ENCODE data around the gene UBXN4. TPM values are rescaled to one million over a fixed set of nuclear protein-coding genes. Genes with fewer than 3 reads are reported as not detected.

The UBXN4 gene
- polyA plus RNA-seq, 1 of the 3 experiments (the other 2 are of a cell fraction): 32.7 TPM

DNA sequence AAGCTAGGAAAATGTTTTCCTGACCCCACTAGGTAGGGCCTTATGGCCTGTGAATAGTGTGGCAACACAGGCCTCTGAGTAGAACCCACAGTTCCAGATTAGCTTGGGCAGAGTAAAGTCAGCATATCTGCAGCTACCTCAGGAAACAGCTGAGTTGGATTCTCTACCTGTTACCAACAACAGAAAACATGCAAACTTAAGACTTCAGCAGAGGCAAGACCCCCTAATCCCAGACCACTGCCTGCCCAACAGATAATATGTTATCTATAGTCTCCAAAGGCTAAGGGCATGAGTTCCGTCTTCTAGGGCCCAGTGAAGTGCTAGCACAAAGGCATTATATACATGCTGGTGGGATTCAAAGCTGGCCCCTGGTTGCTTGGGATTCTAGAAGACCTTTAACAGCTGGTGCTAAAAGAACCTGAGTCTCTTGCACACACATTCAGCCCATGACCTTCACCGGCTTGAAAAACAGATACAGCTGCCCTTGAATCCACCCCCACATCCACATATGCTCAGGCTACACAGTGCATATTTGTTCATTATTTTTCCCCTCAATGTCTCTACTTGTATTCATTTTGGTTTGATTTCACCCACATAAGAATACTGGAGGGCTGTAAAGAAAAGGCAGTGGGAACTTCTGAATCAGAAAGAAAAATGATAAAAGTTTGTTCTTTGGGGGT lies 13.5 kb upstream of the UBXN4 start:
- no peak for DNase-seq
- Histone ChIP-seq H3K9ac (no peak overlapping the region), H4K20me1 (ENCODE audit: insufficient read depth) (no peaks in the 10 kb centered on the region), H3K4me1 (ENCODE audit: control insufficient read depth in 1 of 2, insufficient read depth in 2 of 2, low read depth in 1 of 2, low read length in 1 of 2) (no peaks in the 10 kb centered on the region; a peak in 1 of 4 replicates), H3K79me2 (ENCODE audit: insufficient read depth) (no peaks in the 10 kb centered on the region), H3K4me2 (no peak overlapping the region), H3K27me3 (ENCODE audit: insufficient read depth) (no peaks in the 10 kb centered on the region), H3K9me3 (no peaks in the 10 kb centered on the region), H2AFZ (ENCODE audit: low read depth) (no peak overlapping the region), H3K4me3 (ENCODE audit: low read depth in 2 of 2, low read length in 1 of 2) (no peak overlapping the region), H3F3A (replicated peaks; ENCODE audit: insufficient read depth) (peaks cover 13% of the 10 kb centered on the region), H3K36me3 (replicated peaks in 1 of 2; ENCODE audit: control insufficient read depth in 1 of 2, insufficient read depth in 2 of 2, low read length in 1 of 2) (peaks cover 0 to 13% of the 10 kb centered on the region in 2 experiments), H3K27ac (ENCODE audit: low read depth in 2 of 2, low read length in 1 of 2) (no peak overlapping the region), H3K9me2 (no peaks in the 10 kb centered on the region)
- ChIA-PET POLR2A (no interaction called here), CTCF (interaction anchor here (1.3 to 2.1 kb wide), 3 partner anchors 19 to 739 kb away, joined by 7 to 8 read pairs (median 8); no protein-coding TSS in a partner anchor)
- 88% methylated on average over 2 of the region's 2 CpGs for WGBS (ENCODE audit: low lambda C conversion rate)
- TF ChIP-seq, protein P1, sequence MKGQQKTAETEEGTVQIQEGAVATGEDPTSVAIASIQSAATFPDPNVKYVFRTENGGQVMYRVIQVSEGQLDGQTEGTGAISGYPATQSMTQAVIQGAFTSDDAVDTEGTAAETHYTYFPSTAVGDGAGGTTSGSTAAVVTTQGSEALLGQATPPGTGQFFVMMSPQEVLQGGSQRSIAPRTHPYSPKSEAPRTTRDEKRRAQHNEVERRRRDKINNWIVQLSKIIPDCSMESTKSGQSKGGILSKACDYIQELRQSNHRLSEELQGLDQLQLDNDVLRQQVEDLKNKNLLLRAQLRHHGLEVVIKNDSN (IDR thresholded peaks at IDR 0.05; ENCODE audit: borderline replicate concordance, low read depth): no peak
- TF ChIP-seq, protein P2, sequence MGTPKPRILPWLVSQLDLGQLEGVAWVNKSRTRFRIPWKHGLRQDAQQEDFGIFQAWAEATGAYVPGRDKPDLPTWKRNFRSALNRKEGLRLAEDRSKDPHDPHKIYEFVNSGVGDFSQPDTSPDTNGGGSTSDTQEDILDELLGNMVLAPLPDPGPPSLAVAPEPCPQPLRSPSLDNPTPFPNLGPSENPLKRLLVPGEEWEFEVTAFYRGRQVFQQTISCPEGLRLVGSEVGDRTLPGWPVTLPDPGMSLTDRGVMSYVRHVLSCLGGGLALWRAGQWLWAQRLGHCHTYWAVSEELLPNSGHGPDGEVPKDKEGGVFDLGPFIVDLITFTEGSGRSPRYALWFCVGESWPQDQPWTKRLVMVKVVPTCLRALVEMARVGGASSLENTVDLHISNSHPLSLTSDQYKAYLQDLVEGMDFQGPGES (IDR thresholded peaks at IDR 0.05; ENCODE audit: low read depth, low read length): no peak
- TF ChIP-seq, protein P3, sequence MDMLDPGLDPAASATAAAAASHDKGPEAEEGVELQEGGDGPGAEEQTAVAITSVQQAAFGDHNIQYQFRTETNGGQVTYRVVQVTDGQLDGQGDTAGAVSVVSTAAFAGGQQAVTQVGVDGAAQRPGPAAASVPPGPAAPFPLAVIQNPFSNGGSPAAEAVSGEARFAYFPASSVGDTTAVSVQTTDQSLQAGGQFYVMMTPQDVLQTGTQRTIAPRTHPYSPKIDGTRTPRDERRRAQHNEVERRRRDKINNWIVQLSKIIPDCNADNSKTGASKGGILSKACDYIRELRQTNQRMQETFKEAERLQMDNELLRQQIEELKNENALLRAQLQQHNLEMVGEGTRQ (IDR thresholded peaks at IDR 0.05; ENCODE audit: borderline replicate concordance, low read depth, low read length): no peak
- no peak for TF ChIP-seq FOSL2 (IDR thresholded peaks at IDR 0.05; ENCODE audit: borderline replicate concordance, low read depth)
- no peak for TF ChIP-seq EP300 (IDR thresholded peaks at IDR 0.05; ENCODE audit: borderline replicate concordance in 1 of 2, low read depth in 1 of 2, low read length in 1 of 2)
- no peak for TF ChIP-seq ELF1 (IDR thresholded peaks at IDR 0.05)
- TF ChIP-seq FOXM1 (IDR thresholded peaks at IDR 0.05; ENCODE audit: low read depth): no peak
- TF ChIP-seq TAF1 (IDR thresholded peaks at IDR 0.05; ENCODE audit: borderline replicate concordance, low read depth, low read length): no peak
- TF ChIP-seq, protein P4, sequence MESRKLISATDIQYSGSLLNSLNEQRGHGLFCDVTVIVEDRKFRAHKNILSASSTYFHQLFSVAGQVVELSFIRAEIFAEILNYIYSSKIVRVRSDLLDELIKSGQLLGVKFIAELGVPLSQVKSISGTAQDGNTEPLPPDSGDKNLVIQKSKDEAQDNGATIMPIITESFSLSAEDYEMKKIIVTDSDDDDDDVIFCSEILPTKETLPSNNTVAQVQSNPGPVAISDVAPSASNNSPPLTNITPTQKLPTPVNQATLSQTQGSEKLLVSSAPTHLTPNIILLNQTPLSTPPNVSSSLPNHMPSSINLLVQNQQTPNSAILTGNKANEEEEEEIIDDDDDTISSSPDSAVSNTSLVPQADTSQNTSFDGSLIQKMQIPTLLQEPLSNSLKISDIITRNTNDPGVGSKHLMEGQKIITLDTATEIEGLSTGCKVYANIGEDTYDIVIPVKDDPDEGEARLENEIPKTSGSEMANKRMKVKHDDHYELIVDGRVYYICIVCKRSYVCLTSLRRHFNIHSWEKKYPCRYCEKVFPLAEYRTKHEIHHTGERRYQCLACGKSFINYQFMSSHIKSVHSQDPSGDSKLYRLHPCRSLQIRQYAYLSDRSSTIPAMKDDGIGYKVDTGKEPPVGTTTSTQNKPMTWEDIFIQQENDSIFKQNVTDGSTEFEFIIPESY (IDR thresholded peaks at IDR 0.05; ENCODE audit: borderline replicate concordance, low read depth): no peak
- TF ChIP-seq, protein P5, sequence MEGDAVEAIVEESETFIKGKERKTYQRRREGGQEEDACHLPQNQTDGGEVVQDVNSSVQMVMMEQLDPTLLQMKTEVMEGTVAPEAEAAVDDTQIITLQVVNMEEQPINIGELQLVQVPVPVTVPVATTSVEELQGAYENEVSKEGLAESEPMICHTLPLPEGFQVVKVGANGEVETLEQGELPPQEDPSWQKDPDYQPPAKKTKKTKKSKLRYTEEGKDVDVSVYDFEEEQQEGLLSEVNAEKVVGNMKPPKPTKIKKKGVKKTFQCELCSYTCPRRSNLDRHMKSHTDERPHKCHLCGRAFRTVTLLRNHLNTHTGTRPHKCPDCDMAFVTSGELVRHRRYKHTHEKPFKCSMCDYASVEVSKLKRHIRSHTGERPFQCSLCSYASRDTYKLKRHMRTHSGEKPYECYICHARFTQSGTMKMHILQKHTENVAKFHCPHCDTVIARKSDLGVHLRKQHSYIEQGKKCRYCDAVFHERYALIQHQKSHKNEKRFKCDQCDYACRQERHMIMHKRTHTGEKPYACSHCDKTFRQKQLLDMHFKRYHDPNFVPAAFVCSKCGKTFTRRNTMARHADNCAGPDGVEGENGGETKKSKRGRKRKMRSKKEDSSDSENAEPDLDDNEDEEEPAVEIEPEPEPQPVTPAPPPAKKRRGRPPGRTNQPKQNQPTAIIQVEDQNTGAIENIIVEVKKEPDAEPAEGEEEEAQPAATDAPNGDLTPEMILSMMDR (IDR thresholded peaks at IDR 0.05): no peak
- no peak for TF ChIP-seq GABPA (IDR thresholded peaks at IDR 0.05; ENCODE audit: low read depth)
- no peak for TF ChIP-seq RFX5 (IDR thresholded peaks at IDR 0.05; ENCODE audit: low read length)
- TF ChIP-seq, protein P6, sequence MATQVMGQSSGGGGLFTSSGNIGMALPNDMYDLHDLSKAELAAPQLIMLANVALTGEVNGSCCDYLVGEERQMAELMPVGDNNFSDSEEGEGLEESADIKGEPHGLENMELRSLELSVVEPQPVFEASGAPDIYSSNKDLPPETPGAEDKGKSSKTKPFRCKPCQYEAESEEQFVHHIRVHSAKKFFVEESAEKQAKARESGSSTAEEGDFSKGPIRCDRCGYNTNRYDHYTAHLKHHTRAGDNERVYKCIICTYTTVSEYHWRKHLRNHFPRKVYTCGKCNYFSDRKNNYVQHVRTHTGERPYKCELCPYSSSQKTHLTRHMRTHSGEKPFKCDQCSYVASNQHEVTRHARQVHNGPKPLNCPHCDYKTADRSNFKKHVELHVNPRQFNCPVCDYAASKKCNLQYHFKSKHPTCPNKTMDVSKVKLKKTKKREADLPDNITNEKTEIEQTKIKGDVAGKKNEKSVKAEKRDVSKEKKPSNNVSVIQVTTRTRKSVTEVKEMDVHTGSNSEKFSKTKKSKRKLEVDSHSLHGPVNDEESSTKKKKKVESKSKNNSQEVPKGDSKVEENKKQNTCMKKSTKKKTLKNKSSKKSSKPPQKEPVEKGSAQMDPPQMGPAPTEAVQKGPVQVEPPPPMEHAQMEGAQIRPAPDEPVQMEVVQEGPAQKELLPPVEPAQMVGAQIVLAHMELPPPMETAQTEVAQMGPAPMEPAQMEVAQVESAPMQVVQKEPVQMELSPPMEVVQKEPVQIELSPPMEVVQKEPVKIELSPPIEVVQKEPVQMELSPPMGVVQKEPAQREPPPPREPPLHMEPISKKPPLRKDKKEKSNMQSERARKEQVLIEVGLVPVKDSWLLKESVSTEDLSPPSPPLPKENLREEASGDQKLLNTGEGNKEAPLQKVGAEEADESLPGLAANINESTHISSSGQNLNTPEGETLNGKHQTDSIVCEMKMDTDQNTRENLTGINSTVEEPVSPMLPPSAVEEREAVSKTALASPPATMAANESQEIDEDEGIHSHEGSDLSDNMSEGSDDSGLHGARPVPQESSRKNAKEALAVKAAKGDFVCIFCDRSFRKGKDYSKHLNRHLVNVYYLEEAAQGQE (IDR thresholded peaks at IDR 0.05; ENCODE audit: low read depth, low read length): no peak
- no peak for TF ChIP-seq POLR2AphosphoS5 (IDR thresholded peaks at IDR 0.05; ENCODE audit: low read depth, low read length)
- TF ChIP-seq MXI1 (IDR thresholded peaks at IDR 0.05; ENCODE audit: low read depth, low read length): no peak
- no peak for TF ChIP-seq YY1 (IDR thresholded peaks at IDR 0.05; ENCODE audit: low read depth)
- TF ChIP-seq NFIC (IDR thresholded peaks at IDR 0.05; ENCODE audit: borderline replicate concordance): no peak
- TF ChIP-seq CHD2 (IDR thresholded peaks at IDR 0.05; ENCODE audit: low read length, partially characterized antibody): no peak
- no peak for TF ChIP-seq RAD21 (IDR thresholded peaks at IDR 0.05; ENCODE audit: low read length)
